GM19035 (cell line): ENCODE measurements around the gene CLRN1.
"Not testable (repeated sequence)": the region's sequence is repeated elsewhere in the genome, so short reads cannot be mapped to it uniquely, and the experiment has no call there.

Source experiments
- ATAC-seq: cut with Tn5 transposase; IDR thresholded peaks from one replicate; pipeline ENCODE4 v1.9.1; 2021; ENCODE audit not compliant: unreplicated experiment

Gene CLRN1, protein sequence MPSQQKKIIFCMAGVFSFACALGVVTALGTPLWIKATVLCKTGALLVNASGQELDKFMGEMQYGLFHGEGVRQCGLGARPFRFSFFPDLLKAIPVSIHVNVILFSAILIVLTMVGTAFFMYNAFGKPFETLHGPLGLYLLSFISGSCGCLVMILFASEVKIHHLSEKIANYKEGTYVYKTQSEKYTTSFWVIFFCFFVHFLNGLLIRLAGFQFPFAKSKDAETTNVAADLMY

DNA sequence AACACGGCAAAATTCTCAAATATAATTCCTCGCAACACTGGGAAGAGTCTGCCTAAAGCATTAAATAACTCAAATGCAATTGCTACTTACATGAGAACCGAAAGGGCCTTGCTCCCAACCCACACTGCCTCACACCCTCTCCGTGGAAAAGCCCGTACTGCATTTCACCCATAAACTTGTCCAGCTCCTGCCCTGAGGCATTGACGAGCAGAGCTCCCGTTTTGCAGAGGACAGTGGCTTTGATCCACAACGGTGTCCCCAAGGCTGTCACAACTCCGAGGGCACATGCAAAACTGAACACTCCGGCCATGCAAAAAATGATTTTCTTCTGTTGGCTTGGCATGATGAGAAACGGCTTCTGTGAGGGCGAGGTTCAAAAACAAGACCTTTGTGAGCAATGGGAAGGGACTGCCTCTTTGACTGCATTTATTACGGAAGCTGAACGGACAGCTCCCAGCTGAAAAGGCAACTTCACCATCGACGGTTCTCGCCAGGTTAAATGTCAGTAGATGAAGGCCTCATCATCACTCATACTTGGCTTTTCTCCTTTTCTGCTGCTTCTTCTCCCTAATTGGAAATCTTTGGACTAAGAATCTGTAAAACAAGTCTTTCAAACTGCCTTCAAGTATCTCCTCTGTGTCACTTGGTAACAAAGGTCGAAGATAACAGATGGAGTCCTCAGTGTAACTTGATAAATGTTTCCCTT, at the start of gene CLRN1:
CLRN1 (minus strand) TSS at position 362 of the 706 bp plus-strand sequence; CDS start at position 343, 19 bp downstream.
- no peak for ATAC-seq

DNA sequence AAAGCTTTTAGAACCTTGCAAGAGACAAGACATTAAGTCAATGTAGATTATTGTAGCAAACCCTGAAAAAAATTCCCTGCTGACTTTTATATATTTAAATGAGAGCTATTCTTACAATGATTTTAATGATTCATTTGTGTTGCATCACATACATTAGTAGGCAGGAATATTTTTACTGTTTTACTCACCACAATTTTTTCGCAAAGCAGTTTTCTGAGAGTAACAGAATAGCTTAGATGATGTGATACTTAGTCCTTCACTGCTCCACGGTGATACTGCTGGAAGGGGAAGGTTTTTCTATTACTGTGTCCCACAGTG, 43.9 kb upstream of the CLRN1 start:
- no peak for ATAC-seq

DNA sequence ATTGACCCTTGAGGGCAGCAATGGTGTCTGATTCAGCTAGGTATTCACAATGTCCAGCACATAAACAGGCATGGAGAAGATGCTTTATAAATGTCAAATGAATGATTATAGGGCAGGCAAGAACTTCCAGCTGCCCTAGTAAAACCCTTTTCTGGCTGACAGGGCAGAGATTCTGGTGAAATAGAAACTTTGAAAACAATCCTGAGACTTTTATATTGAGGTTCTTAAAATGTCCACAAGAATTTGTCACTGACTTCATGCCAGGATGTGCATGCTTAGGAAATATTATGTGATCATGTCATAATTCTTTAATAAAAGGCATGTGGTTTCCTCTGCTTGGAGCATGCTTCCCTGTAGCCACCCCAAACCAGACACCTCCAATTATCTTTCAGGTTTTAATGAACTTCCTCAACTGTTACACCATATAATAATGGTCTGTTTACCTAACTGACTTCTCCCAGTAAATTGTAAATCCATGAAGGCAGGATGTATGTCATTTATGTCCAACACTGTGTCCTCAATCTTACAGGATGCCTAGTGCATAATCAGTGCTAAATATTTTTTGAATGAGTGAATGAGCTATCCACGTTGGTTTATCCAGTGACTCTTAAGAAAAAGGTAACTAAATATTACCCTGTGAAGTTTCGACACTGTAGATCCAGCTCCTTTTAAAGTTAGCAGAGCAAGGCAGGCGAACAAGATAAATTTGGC, 43.4 kb upstream of the CLRN1 start:
- ATAC-seq, result no peak

DNA sequence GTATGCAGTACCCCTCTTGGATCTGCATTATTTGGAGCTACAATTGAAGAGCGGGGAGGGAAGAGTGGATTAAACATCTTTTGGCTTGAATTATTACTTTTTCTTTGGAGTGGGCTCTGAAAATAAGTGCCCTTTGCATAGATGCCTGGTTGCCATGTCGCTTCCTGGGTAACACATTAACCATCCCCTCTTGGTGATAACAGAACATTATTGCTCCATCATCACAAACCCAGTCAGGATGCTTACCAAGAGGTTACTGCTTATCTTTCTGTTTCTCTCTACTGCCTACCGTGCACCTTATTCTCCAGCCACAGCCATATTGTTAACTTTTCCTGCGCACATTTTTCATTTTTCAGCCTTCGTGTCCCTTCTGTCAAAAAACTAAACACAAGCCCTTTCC, 42.7 kb upstream of the CLRN1 start:
- no peak for ATAC-seq

DNA sequence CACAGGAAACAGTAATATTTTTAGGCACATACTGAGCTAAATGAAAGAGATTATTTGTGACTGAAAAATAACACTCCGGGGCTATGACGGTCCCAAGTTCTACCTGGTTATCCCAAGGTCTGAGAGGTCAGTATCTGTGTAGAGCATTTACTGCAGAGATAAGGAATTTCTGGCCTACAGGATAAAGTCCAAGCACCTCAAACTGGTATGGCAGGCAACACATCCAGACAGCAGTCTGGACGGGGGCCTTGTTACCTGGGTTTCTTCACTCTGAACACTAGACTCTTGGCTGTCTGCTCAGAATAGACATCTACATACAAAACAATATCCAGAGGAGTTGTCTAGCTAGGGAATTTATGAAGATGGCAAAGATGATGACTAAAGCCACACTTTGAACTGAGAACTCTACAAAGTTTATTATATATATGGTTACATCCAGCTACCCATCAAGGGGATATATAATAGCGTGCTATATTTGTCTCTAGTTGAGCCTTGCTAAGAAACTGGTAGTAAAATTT, 42.0 kb upstream of the CLRN1 start:
- ATAC-seq, result no peak

DNA sequence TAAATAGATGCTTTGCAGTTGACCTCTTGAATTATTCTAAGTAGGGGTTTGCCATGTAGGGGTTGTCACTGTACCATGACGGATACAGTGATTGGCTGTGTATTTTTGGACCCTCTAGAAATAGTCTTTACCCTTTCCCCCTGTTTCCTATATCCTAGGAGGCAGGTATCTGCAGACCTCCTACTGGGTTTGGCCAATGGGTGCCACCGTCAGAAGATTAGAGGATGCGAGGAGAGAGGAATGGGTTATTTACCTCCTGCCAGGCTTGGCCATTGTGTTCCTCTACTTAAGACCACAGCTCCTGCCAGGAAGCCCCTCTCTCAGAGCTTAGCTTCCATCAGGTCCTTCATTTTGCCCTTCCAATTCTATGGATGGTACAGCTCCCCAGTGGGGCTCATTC, 40.2 kb upstream of the CLRN1 start:
- no peak for ATAC-seq

DNA sequence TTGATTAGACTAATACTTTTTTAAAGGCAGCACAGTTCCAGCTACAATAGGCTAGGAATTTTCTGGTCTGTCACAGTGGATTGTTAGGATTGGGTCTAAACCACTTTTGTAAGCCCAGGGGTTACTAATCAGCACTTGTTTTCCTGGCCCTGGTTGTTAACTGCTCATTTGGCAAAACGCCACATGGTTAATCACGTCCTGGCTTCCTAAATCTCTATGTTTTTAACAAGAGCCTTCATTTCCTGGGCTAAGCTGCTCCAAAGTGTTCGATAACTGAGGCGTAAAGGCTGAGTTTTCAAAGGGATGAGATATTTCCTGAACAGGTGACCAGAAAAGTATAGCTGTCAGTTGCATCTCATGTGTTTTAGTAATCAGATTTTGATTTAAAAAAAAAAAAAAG, 38.9 kb upstream of the CLRN1 start:
- no peak for ATAC-seq

DNA sequence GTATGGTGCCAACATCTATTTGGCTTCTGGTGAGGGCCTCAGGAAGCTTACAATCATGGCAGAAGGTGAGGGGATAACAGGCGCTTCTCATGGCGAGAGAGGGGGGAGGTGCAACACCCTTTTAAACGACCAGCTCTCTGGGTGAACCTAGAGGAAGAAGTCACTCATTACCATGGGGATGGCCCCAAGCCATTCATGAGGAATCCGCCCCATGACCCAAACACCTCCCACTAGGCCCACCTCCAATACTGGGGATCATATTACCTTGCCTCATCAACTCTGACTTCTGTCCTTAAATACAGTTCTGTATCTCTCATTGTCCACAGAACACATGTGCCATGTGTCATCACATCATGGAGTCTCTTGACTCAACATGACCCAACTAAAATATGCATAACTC, 37.5 kb upstream of the CLRN1 start:
- ATAC-seq, result no peak

DNA sequence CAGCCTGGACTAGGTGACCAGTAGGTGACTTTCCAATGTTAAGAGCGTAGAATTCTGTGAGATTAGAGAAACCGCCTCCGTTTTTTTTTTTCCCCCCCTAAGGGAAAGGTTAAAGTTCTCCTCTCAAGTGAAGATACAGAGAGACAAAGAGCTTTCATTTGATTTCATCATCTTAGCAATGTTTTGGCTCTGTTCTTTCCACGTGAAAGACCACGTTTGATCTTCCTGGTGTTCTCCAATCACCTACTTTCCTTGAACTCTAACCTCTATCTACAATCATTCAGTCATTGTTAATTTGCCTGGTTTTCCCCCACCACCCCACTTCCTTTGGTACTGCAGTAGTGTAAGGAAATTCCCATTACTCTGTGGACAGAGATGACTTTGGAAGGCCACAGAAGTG, 36.9 kb upstream of the CLRN1 start:
- ATAC-seq, result no peak

DNA sequence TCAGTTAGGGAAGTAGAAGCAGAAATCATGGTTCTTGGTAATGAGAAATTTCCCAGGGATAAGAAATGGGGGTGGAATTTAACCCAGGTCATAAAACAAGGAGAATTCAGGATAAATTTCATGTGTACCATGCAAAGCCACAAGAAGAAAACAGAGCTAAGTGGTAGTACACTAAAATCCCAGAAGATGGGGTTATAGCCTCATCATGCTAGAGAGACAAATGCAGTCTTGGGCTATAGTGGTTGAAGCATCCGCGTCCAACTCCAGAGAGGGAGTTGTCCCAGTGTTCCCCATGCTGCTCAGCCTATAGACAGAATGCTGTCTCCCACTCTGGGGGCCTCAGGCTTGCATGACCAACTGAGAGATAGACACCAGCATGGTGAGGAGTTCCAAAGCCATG, 36.2 kb upstream of the CLRN1 start:
- no peak for ATAC-seq

DNA sequence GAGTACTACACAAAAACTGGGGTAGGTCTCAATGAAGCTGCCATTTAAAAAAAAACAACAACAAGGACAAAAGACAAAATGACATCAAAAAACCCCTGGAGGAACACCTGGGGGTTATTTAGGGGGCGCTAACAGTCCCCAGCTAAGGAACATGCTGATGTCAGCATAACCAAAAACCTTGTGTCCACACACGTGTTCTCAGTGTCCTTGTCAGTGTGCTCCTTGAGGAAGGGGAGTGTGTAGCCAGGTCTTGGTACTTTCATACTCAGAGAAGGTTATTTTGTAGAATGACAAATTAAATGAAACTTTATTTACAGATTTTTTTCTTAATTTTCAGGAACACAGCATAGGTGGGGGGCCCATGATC, 31.2 kb upstream of the CLRN1 start:
- no peak for ATAC-seq

DNA sequence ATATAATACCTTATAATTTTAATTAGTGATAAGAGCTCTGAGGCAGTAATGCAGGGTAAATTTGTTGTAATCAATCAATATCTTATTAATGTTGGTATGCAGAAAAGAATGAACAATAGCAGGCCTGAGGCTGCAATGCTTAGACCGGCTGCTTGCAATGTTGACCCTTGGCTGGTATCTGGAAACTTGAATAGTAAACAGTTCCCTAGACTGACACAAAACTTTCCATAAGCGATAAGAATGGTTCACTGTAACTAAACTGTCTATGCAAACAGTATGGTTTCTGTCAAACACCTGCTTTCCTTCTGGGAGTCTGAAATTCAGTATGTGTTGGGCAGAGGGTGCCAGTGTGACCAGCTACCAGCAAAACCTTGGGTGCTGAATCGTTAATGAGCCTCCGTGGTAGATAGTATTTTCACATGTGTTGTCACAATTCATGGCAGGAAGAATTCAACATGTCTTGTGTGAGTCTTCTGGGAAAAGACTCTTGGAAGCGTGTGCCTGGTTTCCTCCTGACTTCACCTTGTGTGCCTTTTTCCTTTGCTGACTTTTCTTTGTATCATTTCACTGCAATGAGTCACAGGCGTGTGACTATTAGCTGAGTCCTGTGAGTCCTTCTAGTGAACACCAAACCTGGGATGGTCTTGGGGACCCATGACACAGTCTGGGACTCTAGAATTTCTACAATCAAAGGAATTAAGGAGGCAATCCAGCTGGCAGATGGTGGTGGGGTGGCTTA, 30.7 kb upstream of the CLRN1 start:
- ATAC-seq, result no peak

DNA sequence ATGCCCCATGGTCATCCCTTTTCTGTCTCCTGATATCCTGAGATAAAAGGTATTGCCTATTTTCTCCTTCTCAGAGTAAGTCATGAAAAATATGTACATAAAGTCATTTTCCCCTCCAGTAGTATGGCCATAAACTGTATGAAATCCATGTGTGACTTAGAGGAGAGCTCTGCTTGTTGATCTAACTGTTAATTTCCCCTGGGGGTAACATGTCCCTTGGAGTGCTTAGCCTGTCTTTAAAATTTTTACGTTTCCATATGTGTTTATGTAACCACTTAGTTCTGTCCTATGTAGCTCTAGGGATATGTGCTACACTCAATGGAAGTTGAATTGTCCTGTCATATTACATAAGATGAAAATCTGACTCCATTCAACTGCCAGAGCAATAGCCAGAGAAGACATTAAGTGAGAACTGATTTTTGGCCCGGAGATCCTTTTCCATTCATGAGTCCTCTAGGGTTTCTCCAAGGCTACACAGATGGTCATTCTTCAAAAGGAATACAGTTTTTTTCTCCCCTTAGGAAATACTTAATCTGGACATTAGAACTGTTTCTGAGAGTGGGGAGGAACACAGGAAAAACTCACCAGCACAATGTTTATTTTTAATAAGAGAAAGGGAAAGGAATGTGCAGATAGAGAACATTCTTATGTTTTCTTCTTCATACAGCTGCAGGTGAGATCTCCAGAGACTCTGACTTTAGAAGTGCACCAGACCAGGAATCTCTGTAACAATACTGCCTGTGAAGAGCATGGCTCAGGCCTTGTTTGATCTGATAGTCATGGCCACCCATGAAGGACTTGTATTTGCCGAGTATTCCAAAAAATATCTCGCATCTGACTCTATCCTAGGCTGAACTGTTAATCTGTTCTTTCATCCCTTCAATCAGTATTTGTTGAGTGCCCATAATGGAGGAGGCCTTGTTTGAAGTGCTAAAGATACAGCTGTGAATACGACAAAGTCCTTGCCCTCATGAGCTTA, 29.8 kb upstream of the CLRN1 start:
- no peak for ATAC-seq

DNA sequence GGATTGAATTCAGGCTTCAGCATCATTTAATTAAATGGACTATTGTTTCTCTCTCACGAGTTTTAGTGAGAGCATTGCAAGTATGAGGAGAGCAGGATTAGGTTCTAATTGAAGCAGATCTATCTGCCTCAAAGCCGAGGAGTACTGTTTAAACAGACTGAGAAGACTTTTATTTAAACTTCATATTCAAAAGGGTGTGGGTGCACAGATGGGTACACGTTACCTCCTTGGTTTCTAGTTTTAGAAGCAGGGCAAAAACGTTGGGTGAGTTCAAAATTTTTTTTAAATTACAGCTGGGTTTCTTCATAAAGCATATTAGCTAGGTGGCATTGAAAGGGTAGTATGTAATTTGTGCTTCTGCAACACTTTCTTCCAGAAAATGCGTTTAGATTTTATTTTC, 26.5 kb upstream of the CLRN1 start:
- ATAC-seq, result no peak

DNA sequence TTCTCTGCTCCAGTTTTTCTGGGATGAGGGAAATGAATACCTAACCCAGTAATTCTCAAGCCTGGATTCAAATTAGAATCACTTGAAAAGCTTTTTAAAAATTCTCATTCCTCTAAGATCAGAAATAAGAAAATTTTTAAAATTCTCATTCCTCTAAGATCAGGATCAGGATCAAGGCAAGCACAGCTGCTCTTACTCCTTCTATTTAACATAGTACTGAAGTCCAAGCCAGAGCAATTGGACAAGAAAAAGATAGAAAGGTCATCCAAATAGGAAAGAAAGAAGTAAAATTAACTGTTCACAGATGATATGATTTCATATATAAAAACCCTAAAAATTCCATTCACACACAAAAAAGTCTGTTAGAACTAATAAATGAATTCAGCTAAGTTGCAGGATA, 24.2 kb upstream of the CLRN1 start:
- ATAC-seq, result no peak

DNA sequence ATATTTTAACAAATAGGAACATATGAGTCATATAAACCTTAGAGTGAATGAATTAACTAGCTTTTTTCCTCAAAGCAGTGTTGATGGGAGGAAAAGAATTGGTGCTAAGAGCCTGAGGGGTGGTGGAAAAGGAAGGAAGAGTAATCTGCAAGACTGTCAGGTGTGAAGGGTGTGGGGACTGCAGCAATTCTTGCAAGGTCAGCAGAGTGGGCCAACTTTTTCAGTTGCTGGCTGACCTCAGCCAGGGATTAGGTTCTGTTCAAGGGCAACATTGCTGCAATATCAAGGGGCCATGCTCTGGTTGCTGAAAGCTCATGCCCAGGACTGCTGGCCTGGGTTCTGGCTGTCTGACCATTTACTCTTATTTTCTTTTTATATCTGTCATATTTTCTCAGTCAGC, 23.0 kb upstream of the CLRN1 start:
- no peak for ATAC-seq

DNA sequence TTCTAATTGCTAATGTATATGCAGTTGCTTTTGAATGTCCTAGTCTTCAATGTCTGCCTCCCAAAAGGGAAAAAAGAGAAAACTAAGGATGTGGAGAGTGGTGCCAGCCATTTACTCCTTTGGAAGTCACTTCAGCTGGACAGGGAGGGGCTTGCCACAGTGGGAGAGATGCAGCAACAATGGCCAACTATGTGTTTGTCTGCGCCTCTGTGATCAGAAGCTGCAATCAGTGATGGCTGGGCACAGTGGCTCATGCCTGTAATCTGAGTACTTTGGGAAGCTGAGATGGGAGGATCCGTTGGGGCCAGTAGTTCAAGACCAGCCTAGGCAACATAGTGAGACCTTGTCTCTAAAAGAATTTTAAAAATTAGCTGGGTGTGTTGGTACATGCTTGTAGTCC, 16.7 kb upstream of the CLRN1 start:
- ATAC-seq, result no peak

DNA sequence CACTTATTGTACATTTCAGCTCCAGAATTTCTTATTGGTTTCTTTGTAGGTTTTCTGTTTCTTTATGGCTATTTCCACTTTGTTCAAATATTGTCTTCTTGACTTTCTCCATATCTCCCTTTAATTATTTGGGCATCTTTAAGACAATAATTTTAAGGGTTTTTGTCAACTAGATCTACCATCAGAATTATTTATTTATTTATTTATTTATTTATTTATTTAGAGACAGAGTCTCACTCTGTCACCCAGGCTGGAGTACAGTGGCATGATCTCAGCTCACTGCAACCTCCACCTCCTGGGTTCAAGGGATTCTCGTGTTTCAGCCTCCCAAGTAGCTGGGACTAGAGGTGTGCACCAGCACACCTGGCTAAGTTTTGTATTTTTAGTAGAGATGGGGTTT, 15.9 kb upstream of the CLRN1 start:
- ATAC-seq, result not testable (repeated sequence)

DNA sequence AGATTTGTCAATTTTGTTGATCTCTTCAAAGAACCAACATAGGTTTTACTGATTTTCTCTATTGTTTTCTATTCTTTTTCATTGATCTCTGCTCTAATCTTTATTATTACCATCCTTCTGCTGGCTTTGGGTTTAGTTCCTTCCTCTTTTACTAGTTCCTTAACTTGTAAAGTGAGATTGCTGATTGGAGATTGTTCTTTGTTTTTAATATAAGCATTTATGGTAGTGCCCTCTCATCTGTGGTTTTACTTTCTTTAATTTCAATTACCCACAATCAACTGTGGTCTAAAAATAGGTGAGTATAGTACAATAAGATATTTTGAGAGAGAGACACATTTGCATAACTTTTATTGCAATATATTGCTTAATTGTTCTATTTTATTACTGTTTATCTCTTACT, 13.2 kb upstream of the CLRN1 start:
- ATAC-seq, result no peak

DNA sequence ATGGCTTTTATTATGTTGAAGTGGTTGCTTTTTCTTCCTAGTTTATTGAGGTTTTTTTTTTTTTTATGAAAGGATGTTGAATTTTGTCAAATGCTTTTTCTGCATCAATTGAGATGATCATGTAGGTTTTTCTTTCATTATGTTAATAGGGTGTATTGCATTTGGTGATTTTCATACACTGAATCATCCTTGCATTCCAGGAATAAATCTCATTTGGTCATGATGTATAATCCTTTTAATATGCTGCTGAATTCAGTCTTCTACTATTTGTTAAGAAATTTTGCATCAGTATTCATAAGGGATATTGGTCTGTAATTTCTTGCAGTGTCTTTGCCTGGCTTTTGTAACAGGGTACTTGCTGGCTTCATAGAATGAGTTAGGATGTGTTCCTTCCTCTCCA, 11.5 kb upstream of the CLRN1 start:
- no peak for ATAC-seq
